GM12878 (cell line): ENCODE measurements around the gene GPBP1. TPM values are rescaled to one million over a fixed set of nuclear protein-coding genes. Genes with fewer than 3 reads are reported as not detected.

Source experiments
- BCL11A ChIP-seq: IDR thresholded peaks from 2 replicates; pipeline ENCODE4 v1.6.1; 2011; ENCODE audit warnings: low read depth, low read length
- BMI1 ChIP-seq: fragments of 450-650 bp; IDR thresholded peaks from 2 replicates; pipeline ENCODE4 v1.6.1; 2016; ENCODE audit warnings: mild to moderate bottlenecking, moderate library complexity, borderline replicate concordance
- BRCA1 ChIP-seq: IDR thresholded peaks from 2 replicates; pipeline ENCODE4 v1.6.1; 2011; ENCODE audit warnings: low read depth, low read length, improper control_type of control experiment
- CREM ChIP-seq: IDR thresholded peaks from 2 replicates; pipeline ENCODE4 v1.6.1; 2014; ENCODE audit warnings: antibody characterized with exemption, low read depth
- EED ChIP-seq: sonication (generic); IDR thresholded peaks from 2 replicates; pipeline ENCODE4 v1.6.1; 2016; ENCODE audit warnings: antibody characterized with exemption, low read depth
- HDAC2 ChIP-seq: fragments of 200-600 bp; sonication (generic); IDR thresholded peaks from 2 replicates; pipeline ENCODE4 v1.6.1; 2017
- HDGF ChIP-seq: fragments of 450-650 bp; IDR thresholded peaks from 2 replicates; pipeline ENCODE4 v1.6.1; 2016; ENCODE audit warnings: antibody characterized with exemption
- IKZF1 ChIP-seq: fragments of 450-650 bp; conservative IDR thresholded peaks from 2 replicates; pipeline ENCODE4 v1.6.1; 2017; ENCODE audit warnings: antibody characterized with exemption, mild to moderate bottlenecking
- IKZF2 ChIP-seq, 2 experiments: fragments of 450-650 bp; IDR thresholded peaks; 2 replicates each; pipeline ENCODE4 v1.6.1; 2017; ENCODE audit warnings: mild to moderate bottlenecking in 2 of 2, moderate library complexity in 2 of 2
- JUNB ChIP-seq: IDR thresholded peaks from 2 replicates; pipeline ENCODE4 v1.6.1; 2016; ENCODE audit warnings: antibody characterized with exemption, mild to moderate bottlenecking
- NBN ChIP-seq: fragments of 450-650 bp; IDR thresholded peaks from 2 replicates; pipeline ENCODE4 v1.6.1; 2016
- RB1 ChIP-seq: fragments of 450-650 bp; formaldehyde crosslinking; IDR thresholded peaks from 2 replicates; pipeline ENCODE4 v1.6.1; 2017; ENCODE audit warnings: mild to moderate bottlenecking, borderline replicate concordance
- RUNX3 ChIP-seq: IDR thresholded peaks from 2 replicates; pipeline ENCODE4 v1.6.1; 2012; ENCODE audit warnings: low read length, inconsistent platforms
- SMARCA5 ChIP-seq: fragments of 450-650 bp; IDR thresholded peaks from 2 replicates; pipeline ENCODE4 v1.6.1; 2017; ENCODE audit warnings: mild to moderate bottlenecking
- SREBF1 ChIP-seq: IDR thresholded peaks from 2 replicates; pipeline ENCODE4 v1.6.1; 2012; ENCODE audit warnings: mild to moderate bottlenecking, low read length
- STAT1 ChIP-seq: fragments of 450-650 bp; conservative IDR thresholded peaks from 2 replicates; pipeline ENCODE4 v1.6.1; 2014; ENCODE audit warnings: antibody characterized with exemption, mild to moderate bottlenecking
- WRNIP1 ChIP-seq: IDR thresholded peaks from 2 replicates; pipeline ENCODE4 v1.6.1; 2011; ENCODE audit warnings: low read depth, low read length, improper control_type of control experiment, borderline replicate concordance
- ZNF622 ChIP-seq: fragments of 450-650 bp; IDR thresholded peaks from 2 replicates; pipeline ENCODE4 v1.6.1; 2017; ENCODE audit warnings: mild to moderate bottlenecking, inconsistent platforms
- polyA plus RNA-seq, 11 experiments: library from polyadenylated mRNA; depleted of rRNA in 4 of 11; unstranded in 6 of 11; stranded (reverse) in 5 of 11; fragments of >200 nt; fragmentation: Nextera tagmentation in 4 of 11; fragmentation: Illumina TruSeq in 1 of 11; extraction: Ambion mirVana in 4 of 11; extraction: Trizol in 1 of 11; gene quantifications; 1 replicate in 1 of 11; 2 replicates in 10 of 11; pipeline versions ENCODE4 v1.2.1 to v1.2.3, GENCODE V29; 2011 to 2016; ENCODE audit warnings: inconsistent platforms in 2 of 11, missing spikeins in 2 of 11, low read depth in 1 of 11
- total RNA-seq, 4 experiments: library from RNA; depleted of rRNA in 3 of 4; stranded (reverse); fragments of >200 nt in 3 of 4; fragmentation: Illumina TruSeq in 1 of 4; extraction: Trizol in 1 of 4; gene quantifications; 2 replicates each; pipeline versions ENCODE4 v1.2.1 to v1.2.3, GENCODE V29; 2013 to 2021
- TF ChIP-seq, protein P1 (sequence below): fragments of 450-650 bp; IDR thresholded peaks from 2 replicates; pipeline ENCODE4 v1.6.1; 2016; ENCODE audit warnings: mild to moderate bottlenecking, moderate library complexity, borderline replicate concordance
- TF ChIP-seq, protein P2 (sequence below): IDR thresholded peaks from 2 replicates; pipeline ENCODE4 v1.6.1; 2011; ENCODE audit warnings: mild to moderate bottlenecking, low read depth, low read length, moderate library complexity; ENCODE audit not compliant: insufficient replicate concordance
- TF ChIP-seq, protein P3 (sequence below): fragments of 450-650 bp; IDR thresholded peaks from 2 replicates; pipeline ENCODE4 v1.6.1; 2017; ENCODE audit warnings: mild to moderate bottlenecking, low read depth, inconsistent platforms; ENCODE audit not compliant: poor library complexity, severe bottlenecking

GPBP1 gene
- total and polyA plus RNA-seq, 10 of the 15 experiments (the other 5 are each of a cell fraction or from before 2014, with no cell fraction given) = 27.0 to 96.2 (median 55.4) TPM

DNA sequence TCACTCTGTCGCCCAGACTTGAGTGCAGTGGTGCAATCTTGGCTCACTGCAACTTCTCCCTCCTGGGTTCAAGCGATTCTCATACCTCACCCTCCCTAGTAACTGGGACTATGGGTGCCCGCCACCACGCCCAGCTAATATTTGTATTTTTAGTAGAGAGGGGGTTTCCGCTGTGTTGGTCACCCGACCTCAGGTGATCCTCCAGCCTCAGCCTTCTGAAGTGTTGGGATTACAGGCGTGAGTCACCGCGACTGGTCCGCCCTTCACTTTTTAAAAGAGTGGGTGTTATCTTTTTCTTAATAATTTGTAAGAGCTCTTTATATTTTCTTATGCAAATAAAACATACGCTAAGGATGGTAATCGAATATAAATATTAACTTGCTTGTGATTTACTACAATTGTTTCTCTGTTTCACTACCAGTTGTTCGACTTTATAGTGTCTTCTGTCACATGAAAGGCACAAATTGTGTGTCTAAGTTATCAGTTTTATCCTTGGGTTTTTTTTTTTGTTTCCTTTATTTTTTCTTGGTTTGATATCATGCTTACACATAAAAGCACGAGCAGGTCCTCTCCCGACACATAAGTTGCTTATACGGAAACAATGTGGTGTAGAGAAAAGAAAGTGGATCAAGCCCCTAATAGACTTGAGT, 1.9 kb upstream of the GPBP1 start (continued):
- TF ChIP-seq BMI1 (no peak), WRNIP1 (no peak), HDAC2 (no peak), JUNB (peak; percentile 25; the same call in 1 of the 2 replicates), HDGF (no peak), SREBF1 (no peak), BCL11A (no peak), IKZF1 (peak; percentile 17; the same call in 1 of the 2 replicates), STAT1 (no peak), NBN (no peak), IKZF2 (IDR thresholded peaks at IDR 0.05) (0 out of 4 replicates have a peak, but pooled peaks of 1 of the 2 experiments have one; percentile 20), EED (peak; percentile 35; the same call in 1 of the 2 replicates), SMARCA5 (0 out of 2 replicates have a peak, but pooled peaks have one; percentile 43), BRCA1 (no peak), ZNF622 (no peak), RUNX3 (0 out of 2 replicates have a peak, but pooled peaks have one; percentile 10), RB1 (no peak), CREM (no peak)
- TF ChIP-seq, protein P1, sequence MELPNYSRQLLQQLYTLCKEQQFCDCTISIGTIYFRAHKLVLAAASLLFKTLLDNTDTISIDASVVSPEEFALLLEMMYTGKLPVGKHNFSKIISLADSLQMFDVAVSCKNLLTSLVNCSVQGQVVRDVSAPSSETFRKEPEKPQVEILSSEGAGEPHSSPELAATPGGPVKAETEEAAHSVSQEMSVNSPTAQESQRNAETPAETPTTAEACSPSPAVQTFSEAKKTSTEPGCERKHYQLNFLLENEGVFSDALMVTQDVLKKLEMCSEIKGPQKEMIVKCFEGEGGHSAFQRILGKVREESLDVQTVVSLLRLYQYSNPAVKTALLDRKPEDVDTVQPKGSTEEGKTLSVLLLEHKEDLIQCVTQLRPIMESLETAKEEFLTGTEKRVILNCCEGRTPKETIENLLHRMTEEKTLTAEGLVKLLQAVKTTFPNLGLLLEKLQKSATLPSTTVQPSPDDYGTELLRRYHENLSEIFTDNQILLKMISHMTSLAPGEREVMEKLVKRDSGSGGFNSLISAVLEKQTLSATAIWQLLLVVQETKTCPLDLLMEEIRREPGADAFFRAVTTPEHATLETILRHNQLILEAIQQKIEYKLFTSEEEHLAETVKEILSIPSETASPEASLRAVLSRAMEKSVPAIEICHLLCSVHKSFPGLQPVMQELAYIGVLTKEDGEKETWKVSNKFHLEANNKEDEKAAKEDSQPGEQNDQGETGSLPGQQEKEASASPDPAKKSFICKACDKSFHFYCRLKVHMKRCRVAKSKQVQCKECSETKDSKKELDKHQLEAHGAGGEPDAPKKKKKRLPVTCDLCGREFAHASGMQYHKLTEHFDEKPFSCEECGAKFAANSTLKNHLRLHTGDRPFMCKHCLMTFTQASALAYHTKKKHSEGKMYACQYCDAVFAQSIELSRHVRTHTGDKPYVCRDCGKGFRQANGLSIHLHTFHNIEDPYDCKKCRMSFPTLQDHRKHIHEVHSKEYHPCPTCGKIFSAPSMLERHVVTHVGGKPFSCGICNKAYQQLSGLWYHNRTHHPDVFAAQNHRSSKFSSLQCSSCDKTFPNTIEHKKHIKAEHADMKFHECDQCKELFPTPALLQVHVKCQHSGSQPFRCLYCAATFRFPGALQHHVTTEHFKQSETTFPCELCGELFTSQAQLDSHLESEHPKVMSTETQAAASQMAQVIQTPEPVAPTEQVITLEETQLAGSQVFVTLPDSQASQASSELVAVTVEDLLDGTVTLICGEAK = no peak
- TF ChIP-seq, protein P2, sequence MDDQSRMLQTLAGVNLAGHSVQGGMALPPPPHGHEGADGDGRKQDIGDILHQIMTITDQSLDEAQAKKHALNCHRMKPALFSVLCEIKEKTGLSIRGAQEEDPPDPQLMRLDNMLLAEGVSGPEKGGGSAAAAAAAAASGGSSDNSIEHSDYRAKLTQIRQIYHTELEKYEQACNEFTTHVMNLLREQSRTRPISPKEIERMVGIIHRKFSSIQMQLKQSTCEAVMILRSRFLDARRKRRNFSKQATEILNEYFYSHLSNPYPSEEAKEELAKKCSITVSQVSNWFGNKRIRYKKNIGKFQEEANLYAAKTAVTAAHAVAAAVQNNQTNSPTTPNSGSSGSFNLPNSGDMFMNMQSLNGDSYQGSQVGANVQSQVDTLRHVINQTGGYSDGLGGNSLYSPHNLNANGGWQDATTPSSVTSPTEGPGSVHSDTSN = no peak
- TF ChIP-seq, protein P3, sequence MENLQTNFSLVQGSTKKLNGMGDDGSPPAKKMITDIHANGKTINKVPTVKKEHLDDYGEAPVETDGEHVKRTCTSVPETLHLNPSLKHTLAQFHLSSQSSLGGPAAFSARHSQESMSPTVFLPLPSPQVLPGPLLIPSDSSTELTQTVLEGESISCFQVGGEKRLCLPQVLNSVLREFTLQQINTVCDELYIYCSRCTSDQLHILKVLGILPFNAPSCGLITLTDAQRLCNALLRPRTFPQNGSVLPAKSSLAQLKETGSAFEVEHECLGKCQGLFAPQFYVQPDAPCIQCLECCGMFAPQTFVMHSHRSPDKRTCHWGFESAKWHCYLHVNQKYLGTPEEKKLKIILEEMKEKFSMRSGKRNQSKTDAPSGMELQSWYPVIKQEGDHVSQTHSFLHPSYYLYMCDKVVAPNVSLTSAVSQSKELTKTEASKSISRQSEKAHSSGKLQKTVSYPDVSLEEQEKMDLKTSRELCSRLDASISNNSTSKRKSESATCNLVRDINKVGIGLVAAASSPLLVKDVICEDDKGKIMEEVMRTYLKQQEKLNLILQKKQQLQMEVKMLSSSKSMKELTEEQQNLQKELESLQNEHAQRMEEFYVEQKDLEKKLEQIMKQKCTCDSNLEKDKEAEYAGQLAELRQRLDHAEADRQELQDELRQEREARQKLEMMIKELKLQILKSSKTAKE = peak; percentile 16
